Activated T-helper 9 cell treated with anti-CD3 and anti-CD28 coated beads, Interleukin-2, amount 50 U/mL, for 16 hours (primary cell): ENCODE measurements around the gene KATNAL2.
A peak's percentile ranks its signal among the peaks of the same experiment; 100 is the strongest.

Experiments
- DNase-seq: peaks from one replicate; pipeline ENCODE4 v3.0.0-alpha.2; 2020; ENCODE audit warnings: low read depth

KATNAL2 gene

GRCh38 chr18:46917108-46917802 lies at the start of gene KATNAL2, which contains the start of gene PIAS2:
TSS of gene KATNAL2 (plus strand) at chr18:46917602. CDS start at chr18:46946873, 29,271 bp downstream.
TSS of gene PIAS2 (minus strand) at chr18:46917507. CDS start at chr18:46917345, 162 bp downstream.
- peak; percentile 68 for DNase-seq

- DNase-seq, result no peak
Observed at GRCh38 chr18:46868169-46868921, 49.1 kb upstream of the KATNAL2 start.

DNA sequence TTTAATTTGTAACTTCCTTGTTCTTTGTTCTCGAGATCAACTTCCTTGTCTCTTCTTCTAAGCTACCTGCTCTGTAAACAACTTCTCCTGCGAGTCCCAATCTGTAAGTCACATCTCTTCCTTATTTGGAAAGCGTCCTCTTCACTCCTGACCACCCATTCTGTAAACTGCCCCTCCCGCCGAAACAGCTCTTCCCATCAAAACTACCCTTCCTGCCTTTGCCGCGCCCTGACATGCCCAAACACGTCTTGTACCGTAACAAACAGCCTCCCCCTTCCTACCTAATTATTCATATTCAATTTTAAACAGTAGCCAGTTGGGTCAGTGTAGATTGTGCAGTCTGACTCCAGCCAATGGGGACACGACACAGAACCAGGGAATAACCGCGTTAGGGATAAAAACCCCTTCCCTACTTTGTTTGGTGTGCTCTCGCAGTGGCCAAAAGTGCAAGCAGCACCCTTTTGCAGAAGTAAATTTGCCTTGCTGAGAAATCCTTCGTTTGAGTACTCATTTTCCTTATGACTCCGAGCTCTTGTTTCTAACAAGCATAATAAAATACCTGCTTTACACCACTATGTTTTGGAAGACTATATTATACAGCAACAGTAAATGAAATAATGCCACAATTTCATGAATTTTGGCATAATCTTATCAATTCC lies 39.9 kb upstream of the KATNAL2 start:
- no peak for DNase-seq

DNA sequence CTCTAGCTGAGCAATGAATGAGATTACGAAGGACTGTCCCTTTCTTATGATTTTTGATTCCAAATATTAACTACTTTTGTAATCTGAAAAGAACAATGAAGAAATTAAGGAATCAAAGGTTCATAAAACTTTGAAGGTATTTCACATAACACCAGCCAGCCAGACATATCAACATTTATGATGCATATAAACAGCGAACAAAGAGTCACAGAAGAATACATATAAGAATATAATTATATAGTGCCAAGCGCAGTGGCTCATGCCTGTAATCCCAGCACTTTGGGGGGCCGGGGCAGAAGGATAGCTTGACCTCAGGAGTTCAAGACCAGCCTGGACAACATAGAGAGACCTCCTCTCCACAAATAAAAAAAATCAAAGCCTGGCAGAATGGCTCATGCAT lies 34.2 kb upstream of the KATNAL2 start:
- no peak for DNase-seq

DNA sequence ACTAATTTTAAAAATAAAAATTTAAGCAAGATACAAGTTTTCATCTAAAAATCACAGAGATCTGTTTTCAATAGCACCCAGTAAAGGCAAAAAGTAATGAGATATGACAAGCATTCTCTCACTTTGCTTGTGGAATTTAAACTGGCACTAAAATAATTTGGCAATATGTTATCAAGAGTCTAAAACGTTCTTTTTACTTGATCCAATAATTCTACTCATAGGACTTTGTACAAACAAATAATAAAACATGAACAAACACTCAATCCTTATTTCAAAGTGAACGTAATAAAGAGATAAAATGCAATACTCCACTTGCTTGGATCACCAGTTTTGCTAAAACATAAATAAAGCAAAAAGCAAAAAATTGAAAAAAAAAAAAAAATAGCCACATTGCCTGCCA lies 30.5 kb upstream of the KATNAL2 start:
- no peak for DNase-seq

GRCh38 chr18:46888965-46889364 lies 28.4 kb upstream of the KATNAL2 start:
- DNase-seq, result no peak

DNA sequence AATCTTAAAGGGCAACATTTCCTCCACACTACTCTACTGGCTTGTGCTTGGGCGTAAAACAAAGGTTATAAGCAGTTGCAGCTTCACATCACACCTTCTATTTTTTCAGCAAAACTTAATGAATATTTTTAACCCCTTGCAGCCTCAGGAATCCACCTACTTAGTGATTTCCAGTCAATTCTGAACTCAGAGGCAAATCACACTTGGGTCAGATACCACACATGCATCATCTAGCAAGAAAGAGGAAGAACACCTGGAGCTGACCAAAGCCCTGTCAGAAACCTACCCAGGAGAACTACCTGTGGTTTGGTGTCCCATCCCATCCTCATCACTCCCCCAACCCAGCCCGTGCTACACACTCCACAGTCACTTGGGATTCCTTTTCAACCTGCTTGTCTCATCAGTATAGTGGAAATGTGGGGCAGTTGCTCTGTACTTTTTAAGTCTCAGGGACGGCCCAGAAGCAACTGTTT lies 25.6 kb upstream of the KATNAL2 start:
- DNase-seq, result no peak

DNA sequence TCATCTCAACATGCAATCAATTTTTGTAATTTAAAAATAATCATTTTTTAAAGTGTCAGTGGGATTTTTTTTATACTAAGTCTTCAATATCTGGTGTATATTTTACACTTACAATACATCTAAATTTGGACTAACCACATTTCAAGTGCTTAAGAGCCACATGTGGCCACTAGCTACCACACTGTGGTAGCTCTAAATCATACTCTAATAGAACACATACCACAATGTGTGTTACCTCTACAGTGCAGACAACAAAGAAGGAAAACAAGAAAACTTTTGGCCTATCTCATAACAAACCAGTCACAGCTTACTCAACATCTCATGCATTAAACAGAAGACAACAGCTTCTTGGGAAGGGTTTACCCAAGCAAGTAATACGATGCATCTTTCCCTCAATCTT lies 24.6 kb upstream of the KATNAL2 start:
- DNase-seq, result no peak

GRCh38 chr18:46893360-46893759 lies 24.0 kb upstream of the KATNAL2 start:
- no peak for DNase-seq

- DNase-seq, result no peak
Observed at GRCh38 chr18:46894124-46894523, 23.3 kb upstream of the KATNAL2 start.

GRCh38 chr18:46899274-46899948 lies 18.0 kb upstream of the KATNAL2 start:
- no peak for DNase-seq

GRCh38 chr18:46903406-46903805 lies 14.0 kb upstream of the KATNAL2 start:
- DNase-seq, result no peak

DNA sequence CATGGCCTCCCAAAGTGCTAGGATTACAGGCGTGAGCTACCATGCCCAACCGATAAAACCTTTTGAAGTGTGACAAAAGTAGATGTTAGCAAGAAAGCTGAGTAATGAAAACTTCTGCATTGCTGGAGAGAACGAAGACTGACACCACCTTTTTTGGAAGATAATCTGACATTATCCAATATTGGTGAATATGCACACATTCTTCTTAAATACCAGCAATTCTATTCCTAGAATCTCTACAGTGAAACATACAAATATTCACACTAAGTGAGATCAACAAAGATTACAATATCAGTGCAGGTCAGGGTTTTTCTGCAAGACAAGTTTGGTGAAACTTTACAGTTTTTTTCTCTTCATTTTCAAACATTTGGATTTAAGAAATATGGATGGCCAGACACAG lies 7.9 kb upstream of the KATNAL2 start:
- no peak for DNase-seq

DNA sequence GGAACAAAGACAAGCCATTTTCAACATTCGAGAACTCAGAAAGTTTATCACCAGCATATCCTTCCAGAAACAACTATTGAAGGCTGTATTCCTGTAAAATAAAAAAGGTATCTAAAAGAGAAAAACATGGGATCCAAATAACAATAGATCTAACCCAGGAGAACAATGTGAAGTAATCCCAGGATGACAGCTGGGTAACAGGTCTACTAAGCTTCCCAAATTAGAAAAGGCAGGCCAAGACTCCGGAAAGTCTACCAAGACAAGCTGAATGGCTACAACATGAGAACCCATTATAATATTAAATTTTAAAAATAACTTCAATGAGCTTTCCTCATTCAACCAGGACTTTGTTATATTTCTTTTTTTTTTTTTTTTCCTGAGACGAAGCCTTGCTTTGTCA lies 6.5 kb upstream of the KATNAL2 start:
- no peak for DNase-seq

- DNase-seq, result no peak
Observed at GRCh38 chr18:46915800-46916550, 1.4 kb upstream of the KATNAL2 start.

DNA sequence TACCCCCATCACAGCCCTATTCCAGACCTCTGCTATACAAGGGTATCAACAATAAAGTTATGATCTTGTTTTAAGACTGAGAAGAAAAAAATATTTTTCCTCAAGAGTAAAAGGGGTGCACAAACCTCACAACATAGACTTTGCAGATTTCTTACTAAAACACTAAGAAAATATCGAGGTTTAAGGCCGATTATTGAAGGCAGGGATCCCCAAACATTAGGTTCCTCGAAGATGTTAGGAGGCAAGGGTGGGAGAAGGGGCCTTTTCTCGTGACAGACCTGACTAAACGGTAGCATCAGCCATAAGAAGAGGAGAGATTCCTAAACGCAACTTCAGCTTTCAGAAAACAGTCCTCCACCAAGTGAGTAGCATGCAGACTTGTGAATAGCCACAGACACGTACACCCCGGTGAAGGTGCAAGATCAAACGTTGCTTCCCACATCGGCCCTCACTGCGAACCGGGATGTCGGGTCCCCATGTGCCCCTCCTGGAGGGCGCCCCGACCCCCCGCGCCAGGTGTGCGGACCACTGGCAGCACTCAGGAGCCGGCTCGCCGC lies 773 bp upstream of the KATNAL2 start:
- DNase-seq, result no peak

GRCh38 chr18:46917803-46918600 lies 600 bp downstream of the KATNAL2 start:
- no peak for DNase-seq

- no peak for DNase-seq
Observed at GRCh38 chr18:46920067-46920466, 2.7 kb downstream of the KATNAL2 start.

DNA sequence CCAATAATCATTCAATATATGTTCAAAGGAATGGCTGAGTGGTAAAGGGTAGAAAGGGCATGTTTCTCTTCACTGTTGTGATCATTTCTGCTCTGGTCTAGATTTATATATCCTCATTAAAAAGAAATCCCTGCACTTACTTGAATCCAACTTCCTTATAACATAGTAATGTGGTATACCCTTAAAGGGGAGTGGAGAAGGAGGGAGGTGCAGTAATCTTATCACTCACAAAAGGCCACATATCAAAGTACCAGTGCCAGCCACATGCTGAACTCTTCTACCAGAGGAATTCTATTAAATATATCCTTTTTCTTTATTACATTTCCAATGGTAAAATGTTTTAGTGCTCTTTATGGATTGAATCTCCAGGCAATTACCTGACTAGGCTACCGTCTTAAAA lies 3.3 kb downstream of the KATNAL2 start:
- DNase-seq, result no peak

DNA sequence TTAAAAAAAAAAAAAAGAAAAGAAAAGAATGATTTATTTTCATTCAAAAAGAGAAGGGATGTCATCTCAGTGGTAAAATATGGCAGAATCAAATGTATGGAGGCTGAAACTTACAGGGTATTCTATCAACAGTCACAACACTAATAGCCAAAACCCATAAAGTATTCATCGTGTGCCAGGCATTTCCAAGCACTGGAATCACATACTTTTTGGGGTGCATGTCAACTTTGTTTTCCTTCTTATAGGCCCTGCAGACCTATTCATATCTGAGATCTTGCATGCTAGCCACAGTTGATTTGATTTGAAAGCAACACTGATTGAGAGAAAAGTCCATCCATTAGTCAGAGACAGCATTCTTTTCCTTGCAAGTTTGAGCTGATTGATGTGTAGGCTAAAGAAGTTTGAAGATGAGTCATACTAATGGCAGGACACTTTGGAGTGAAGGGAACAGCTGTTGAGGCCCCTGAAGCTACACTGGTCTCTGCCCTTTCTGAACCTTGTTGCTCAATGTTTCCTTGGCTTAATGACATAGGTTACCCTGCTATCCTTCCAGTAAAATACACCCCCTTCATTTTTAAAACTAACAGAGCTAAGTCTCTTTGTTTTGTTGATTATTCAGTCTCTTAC lies 22.0 kb downstream of the KATNAL2 start:
- DNase-seq, result no peak
